B cell (primary cell): Measurements from ENCODE around the gene CCDC93.

Experiments
- CTCF ChIP-seq: fragments of 200-600 bp; IDR thresholded peaks from one replicate; pipeline ENCODE4 v1.8.0; 2022; ENCODE audit warnings: antibody characterized with exemption, mild to moderate bottlenecking
- EZH2 ChIP-seq: IDR thresholded peaks from 2 replicates; pipeline ENCODE4 v1.6.1; 2012; ENCODE audit warnings: borderline replicate concordance, low read depth, mild to moderate bottlenecking, moderate library complexity, low read length; ENCODE audit not compliant: insufficient read depth, poor library complexity, severe bottlenecking

GRCh38 chr2:118044854-118045253, 31.0 kb upstream of the CCDC93 start:
- TF ChIP-seq CTCF (no peak), EZH2 (no peak)
